ENCODE results near the gene RARA.

- TF ChIP-seq CTCF (conservative IDR thresholded peaks at IDR 0.05; ENCODE audit: low read length) (no peak), EZH2phosphoT487 (IDR thresholded peaks at IDR 0.05; ENCODE audit: borderline replicate concordance) (no peak)
Observed at GRCh38 chr17:40327735-40328385, 18.9 kb downstream of the RARA start.
